ENCODE measurements around the gene LDLRAD4. TPM values are rescaled to one million over a fixed set of nuclear protein-coding genes. Genes with fewer than 3 reads are reported as not detected.
A peak's percentile ranks its signal among the peaks of the same experiment; 100 is the strongest.

Gene LDLRAD4
- total RNA-seq, 6 donors from 2014 or later = 19.5 to 26.6 (median 24.4) TPM

GRCh38 chr18:13496691-13497281, 278.2 kb downstream of the LDLRAD4 start:
- Histone ChIP-seq H3K27ac (no peak overlapping the region), H3K9me3 (peaks cover 0 to 4% (median 0%) of the 10 kb centered on the region in 4 donors), H3K36me3 (no peaks in the 10 kb centered on the region), H3K4me1 (peaks cover 11 to 24% (median 17%) of the 10 kb centered on the region in 4 donors), H3K4me3 (no peak overlapping the region), H3K27me3 (no peaks in the 10 kb centered on the region)
- no peak for ATAC-seq (ENCODE audit: low FRiP score in 2 of 2)
- 86 to 87% methylated on average over 4 of the region's 4 CpGs for WGBS, 2 donors
- TF ChIP-seq POLR2AphosphoS5 (IDR thresholded peaks at IDR 0.05) (no peak), POLR2A (IDR thresholded peaks at IDR 0.05) (no peak), EP300 (IDR thresholded peaks at IDR 0.05) (no peak)
- TF ChIP-seq, protein P1, sequence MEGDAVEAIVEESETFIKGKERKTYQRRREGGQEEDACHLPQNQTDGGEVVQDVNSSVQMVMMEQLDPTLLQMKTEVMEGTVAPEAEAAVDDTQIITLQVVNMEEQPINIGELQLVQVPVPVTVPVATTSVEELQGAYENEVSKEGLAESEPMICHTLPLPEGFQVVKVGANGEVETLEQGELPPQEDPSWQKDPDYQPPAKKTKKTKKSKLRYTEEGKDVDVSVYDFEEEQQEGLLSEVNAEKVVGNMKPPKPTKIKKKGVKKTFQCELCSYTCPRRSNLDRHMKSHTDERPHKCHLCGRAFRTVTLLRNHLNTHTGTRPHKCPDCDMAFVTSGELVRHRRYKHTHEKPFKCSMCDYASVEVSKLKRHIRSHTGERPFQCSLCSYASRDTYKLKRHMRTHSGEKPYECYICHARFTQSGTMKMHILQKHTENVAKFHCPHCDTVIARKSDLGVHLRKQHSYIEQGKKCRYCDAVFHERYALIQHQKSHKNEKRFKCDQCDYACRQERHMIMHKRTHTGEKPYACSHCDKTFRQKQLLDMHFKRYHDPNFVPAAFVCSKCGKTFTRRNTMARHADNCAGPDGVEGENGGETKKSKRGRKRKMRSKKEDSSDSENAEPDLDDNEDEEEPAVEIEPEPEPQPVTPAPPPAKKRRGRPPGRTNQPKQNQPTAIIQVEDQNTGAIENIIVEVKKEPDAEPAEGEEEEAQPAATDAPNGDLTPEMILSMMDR (IDR thresholded peaks at IDR 0.05) = no peak
- no peak for DNase-seq

DNA sequence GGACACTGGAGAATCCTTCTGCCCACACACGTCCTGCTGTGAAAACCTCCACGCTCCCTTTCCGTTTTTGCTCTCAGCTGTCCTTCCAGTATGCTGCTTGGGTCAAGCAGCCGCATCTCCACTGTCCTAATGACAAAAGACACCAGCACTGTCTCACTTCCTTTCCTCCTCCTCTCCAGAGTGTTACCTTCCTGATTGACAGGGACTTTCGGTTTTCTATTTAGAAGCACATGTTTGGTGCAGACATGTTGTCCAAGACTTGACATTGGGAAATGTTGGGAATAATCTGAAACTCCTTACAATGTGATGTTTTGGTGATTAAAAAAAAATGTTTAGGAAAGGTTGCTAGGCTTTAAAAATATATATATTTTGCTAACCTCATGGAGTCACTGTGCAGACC, 281.2 kb downstream of the LDLRAD4 start:
- H3K36me3 ChIP-seq = no peaks in the 10 kb centered on the region
- ATAC-seq (ENCODE audit: low FRiP score in 2 of 2) (no peak), DNase-seq (no peak)
- peaks cover 13 to 35% (median 21%) of the 10 kb centered on the region in 4 donors for H3K4me1 ChIP-seq
- no peaks in the 10 kb centered on the region for H3K27me3 ChIP-seq
- peaks cover 0 to 4% (median 0%) of the 10 kb centered on the region in 4 donors for H3K9me3 ChIP-seq
- no peak for TF ChIP-seq EP300 (IDR thresholded peaks at IDR 0.05)
- TF ChIP-seq, protein P1 (IDR thresholded peaks at IDR 0.05) = no peak
- no peak for TF ChIP-seq POLR2AphosphoS5 (IDR thresholded peaks at IDR 0.05)
- TF ChIP-seq POLR2A (IDR thresholded peaks at IDR 0.05) = no peak
- H3K4me3 ChIP-seq = no peak overlapping the region
- peak overlapping the region in 3 of 4 donors; percentile 15 to 73 (median 67) for H3K27ac ChIP-seq
- WGBS, 2 donors = 73 to 78% methylated on average over 5 of the region's 5 CpGs

- H3K9me3 ChIP-seq = peaks cover 0 to 4% (median 0%) of the 10 kb centered on the region in 4 donors
- peak overlapping the region; percentile 3 to 73 (median 41) for H3K27ac ChIP-seq
- peak; percentile 38 to 89 for ATAC-seq (ENCODE audit: low FRiP score in 2 of 2)
- peak overlapping the region in 2 of 4 donors; percentile 7 to 20 for H3K4me3 ChIP-seq
- 51 to 61% methylated on average over 23 of the region's 23 CpGs for WGBS, 2 donors
- TF ChIP-seq POLR2AphosphoS5 (IDR thresholded peaks at IDR 0.05) (peak in 1 of 2 donors; percentile 21), EP300 (IDR thresholded peaks at IDR 0.05) (peak in 1 of 4 donors; percentile 4), POLR2A (IDR thresholded peaks at IDR 0.05) (no peak)
- no peaks in the 10 kb centered on the region for H3K27me3 ChIP-seq
- peak in 1 of 2 donors; percentile 66 for DNase-seq
- peaks cover 13 to 35% (median 21%) of the 10 kb centered on the region in 4 donors for H3K4me1 ChIP-seq
- no peaks in the 10 kb centered on the region for H3K36me3 ChIP-seq
Measured at GRCh38 chr18:13500227-13500865, 281.8 kb downstream of the LDLRAD4 start.

DNA sequence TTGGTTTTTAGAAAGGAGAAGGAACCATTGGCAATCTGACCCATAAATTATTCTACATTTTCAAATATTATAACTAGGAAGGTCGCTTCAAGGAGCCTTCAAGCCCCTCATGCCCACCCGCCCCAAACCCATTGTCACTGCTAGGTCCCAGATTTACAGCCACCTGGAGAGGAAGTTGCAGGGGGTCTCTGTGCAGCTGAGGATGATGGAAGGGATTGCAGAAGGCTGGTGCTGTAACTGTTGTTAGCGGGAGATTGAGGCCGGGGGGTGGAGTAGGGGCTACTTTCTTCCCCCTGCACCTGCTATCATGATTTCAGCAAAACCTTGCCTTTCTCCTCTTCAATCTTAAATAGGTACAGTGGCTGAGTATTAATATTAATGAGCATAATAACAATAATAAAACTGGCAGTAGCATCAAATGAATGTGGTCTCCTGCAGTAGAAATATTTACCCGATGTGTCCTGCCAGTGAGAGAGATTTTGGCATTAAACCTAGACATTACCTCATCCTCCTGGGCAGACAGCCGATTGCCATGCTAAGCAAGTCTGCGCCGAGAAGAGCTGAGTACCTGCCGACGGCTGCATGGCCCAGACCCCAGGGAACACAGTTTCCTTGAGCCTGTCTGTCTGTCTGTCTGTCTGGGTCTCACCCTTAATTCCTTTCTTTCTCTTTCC, 282.4 kb downstream of the LDLRAD4 start:
- Histone ChIP-seq H3K27ac (peak overlapping the region in 1 of 4 donors; percentile 73), H3K36me3 (no peaks in the 10 kb centered on the region), H3K4me1 (peaks cover 13 to 35% (median 21%) of the 10 kb centered on the region in 4 donors), H3K27me3 (no peaks in the 10 kb centered on the region), H3K4me3 (no peak overlapping the region), H3K9me3 (peaks cover 0 to 4% (median 0%) of the 10 kb centered on the region in 4 donors)
- 42 to 46% methylated on average over 10 of the region's 10 CpGs for WGBS, 2 donors
- TF ChIP-seq POLR2A (IDR thresholded peaks at IDR 0.05) = no peak
- TF ChIP-seq EP300 (IDR thresholded peaks at IDR 0.05) = no peak
- TF ChIP-seq, protein P1 (IDR thresholded peaks at IDR 0.05) = no peak
- no peak for TF ChIP-seq POLR2AphosphoS5 (IDR thresholded peaks at IDR 0.05)
- ATAC-seq (ENCODE audit: low FRiP score in 2 of 2) (peak; percentile 78 to 90), DNase-seq (peak in 1 of 2 donors; percentile 42)

GRCh38 chr18:13501543-13501887, 283.0 kb downstream of the LDLRAD4 start:
- H3K4me3 ChIP-seq = no peak overlapping the region
- ATAC-seq (ENCODE audit: low FRiP score in 2 of 2) = peak in 1 of 2 donors; percentile 9
- WGBS, 2 donors = 49 to 61% methylated on average over 6 of the region's 6 CpGs

More at GRCh38 chr18:13501543-13501887, 283.0 kb downstream of the LDLRAD4 start:
- no peak for TF ChIP-seq POLR2A (IDR thresholded peaks at IDR 0.05)
- no peak for TF ChIP-seq EP300 (IDR thresholded peaks at IDR 0.05)
- TF ChIP-seq, protein P1 (IDR thresholded peaks at IDR 0.05) = no peak
- TF ChIP-seq POLR2AphosphoS5 (IDR thresholded peaks at IDR 0.05) = no peak
- DNase-seq = no peak
- Histone ChIP-seq H3K4me1 (peaks cover 13 to 35% (median 21%) of the 10 kb centered on the region in 4 donors), H3K36me3 (no peaks in the 10 kb centered on the region), H3K9me3 (peaks cover 0 to 4% (median 0%) of the 10 kb centered on the region in 4 donors), H3K27me3 (no peaks in the 10 kb centered on the region), H3K27ac (no peak overlapping the region)

All from upper lobe of left lung (tissue), 6 donors.